Spleen (tissue), 7 donors: ENCODE data around the gene ZMIZ1.

Source experiments
- POLR2A ChIP-seq, 3 donors: fragments of 450-650 bp; IDR thresholded peaks; one replicate each; pipeline ENCODE4 v1.5.1; 2017; ENCODE audit warnings: antibody characterized with exemption in 3 of 3, mild to moderate bottlenecking in 1 of 3
- POLR2AphosphoS5 ChIP-seq, 3 donors: sonication (generic); formaldehyde crosslinking; IDR thresholded peaks; one replicate each; pipeline ENCODE4 v1.5.1; 2017; ENCODE audit warnings: antibody characterized with exemption in 3 of 3
- TF ChIP-seq, protein P1 (sequence below), 11 experiments: fragments of 200-600 bp in 7 of 11; fragments of 450-650 bp in 4 of 11; sonication (generic) in 4 of 11; IDR thresholded peaks in 8 of 11; conservative IDR thresholded peaks in 3 of 11; 1 replicate in 7 of 11; 2 replicates in 4 of 11; pipeline versions ENCODE4 v1.4.0 to v1.8.0; 2016 to 2021; ENCODE audit warnings: antibody characterized with exemption in 11 of 11, inconsistent platforms in 4 of 11, mild to moderate bottlenecking in 1 of 11
- donor health status: DM: no; HTN: no; CAD: no; lungs with moderate emphysema.
- donor health status: DM: no; HTN: no; CAD: no.
- donor health status: DM: no; HTN: no; CAD: no.

DNA sequence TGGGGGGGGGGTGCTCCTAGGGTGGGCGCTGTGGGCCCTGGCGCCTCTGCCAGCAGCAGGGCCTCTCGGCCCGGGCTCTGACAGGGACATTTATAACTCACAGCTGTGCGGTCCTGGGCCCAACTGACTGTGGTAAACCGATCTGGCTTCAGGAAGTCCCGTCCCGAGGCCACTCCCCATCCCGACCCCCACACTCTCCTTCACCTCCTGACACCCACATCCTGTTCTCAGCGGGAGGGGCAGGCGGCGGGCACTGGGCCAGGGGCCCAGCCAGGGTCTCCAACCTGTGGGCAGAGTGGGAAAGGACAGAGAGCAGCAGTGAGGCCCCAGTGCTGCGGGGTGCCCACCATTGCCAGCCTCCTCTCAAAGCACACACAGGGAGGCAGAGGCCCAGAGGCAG, 69.1 kb downstream of the ZMIZ1 start:
- peak in 1 of 3 donors; percentile 43 for TF ChIP-seq POLR2A (IDR thresholded peaks at IDR 0.05)
- TF ChIP-seq, protein P1, sequence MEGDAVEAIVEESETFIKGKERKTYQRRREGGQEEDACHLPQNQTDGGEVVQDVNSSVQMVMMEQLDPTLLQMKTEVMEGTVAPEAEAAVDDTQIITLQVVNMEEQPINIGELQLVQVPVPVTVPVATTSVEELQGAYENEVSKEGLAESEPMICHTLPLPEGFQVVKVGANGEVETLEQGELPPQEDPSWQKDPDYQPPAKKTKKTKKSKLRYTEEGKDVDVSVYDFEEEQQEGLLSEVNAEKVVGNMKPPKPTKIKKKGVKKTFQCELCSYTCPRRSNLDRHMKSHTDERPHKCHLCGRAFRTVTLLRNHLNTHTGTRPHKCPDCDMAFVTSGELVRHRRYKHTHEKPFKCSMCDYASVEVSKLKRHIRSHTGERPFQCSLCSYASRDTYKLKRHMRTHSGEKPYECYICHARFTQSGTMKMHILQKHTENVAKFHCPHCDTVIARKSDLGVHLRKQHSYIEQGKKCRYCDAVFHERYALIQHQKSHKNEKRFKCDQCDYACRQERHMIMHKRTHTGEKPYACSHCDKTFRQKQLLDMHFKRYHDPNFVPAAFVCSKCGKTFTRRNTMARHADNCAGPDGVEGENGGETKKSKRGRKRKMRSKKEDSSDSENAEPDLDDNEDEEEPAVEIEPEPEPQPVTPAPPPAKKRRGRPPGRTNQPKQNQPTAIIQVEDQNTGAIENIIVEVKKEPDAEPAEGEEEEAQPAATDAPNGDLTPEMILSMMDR (IDR thresholded peaks at IDR 0.05 in 8 of 11, conservative IDR thresholded peaks at IDR 0.05 in 3 of 11): no peak
- peak; percentile 76 to 86 (median 81) for TF ChIP-seq POLR2AphosphoS5 (IDR thresholded peaks at IDR 0.05)
